HG02840 (cell line): ENCODE data around the gene ATP8B1.
"Not testable (repeated sequence)": the region's sequence is repeated elsewhere in the genome, so short reads cannot be mapped to it uniquely, and the experiment has no call there.

Experiments used
- ATAC-seq: cut with Tn5 transposase; IDR thresholded peaks from one replicate; pipeline ENCODE4 v1.9.1; 2021; ENCODE audit warnings: mild to moderate bottlenecking, moderate library complexity, moderate number of reproducible peaks; ENCODE audit not compliant: unreplicated experiment, low FRiP score

Gene ATP8B1

DNA sequence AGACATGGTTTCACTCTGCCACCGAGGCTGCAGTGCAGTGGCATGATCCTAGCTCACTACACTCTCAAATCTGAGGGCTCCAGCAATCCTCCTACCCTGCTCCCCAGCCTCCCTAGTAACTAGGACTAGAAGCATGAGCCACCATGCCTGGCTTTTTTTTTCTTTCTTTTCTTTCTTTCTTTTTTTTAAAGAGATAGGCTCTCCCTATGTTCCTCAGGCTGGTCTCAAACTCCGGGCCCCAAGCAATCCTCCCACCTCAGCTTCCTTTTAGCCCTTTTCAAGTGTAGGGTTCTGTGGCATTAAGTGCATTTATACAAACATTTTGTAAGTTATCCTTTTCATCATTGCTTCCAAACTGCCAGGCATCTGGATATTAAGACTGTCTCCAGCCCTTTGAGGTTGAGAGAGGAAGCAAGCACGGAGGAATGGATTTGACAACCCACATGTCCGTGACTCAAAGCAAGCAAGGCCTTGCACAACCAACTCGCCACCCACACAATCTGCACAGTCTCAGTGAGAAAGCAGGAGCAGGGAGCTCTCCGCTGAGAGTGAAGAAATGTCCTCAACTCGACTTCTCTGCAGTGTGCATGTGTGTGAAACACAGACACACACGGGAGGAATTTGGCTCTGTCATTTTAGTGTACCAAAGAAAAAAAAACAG lies 65.6 kb downstream of the ATP8B1 start:
- ATAC-seq, result no peak

DNA sequence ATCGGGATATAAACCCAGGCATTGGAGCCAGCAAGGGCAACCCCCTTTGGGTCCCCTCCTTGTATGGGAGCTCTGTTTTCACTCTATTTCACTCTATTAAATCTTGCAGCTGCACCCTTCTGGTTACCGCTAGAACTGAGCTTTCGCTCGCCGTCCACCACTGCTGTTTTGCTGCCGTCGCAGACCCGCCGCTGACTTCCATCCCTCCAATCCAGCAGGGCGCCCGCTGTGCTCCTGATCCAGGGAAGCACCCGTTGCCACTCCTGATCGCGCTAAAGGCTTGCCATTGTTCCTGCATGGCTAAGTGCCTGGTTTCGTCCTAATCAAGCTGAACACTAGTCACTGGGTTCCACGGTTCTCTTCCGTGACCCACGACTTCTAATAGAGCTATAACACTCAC lies 68.1 kb downstream of the ATP8B1 start:
- not testable (repeated sequence) for ATAC-seq

DNA sequence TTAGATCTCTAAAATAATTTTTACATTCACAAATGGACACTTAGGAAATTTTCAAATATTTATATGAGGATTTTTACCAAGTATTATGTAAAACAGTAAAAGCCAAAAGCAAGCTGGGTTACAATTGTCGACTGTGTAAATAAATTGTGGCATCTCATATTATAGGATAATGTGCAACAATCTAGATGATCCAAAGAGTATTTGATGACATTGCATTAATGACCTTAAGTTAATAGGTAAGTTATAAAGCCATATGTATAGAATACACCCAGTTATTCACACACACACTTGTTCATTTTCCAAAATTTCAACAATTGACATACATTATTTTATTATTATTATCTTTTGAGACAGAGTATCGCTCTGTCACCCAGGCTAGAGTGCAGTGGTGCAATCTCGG lies 69.3 kb downstream of the ATP8B1 start:
- ATAC-seq, result no peak

DNA sequence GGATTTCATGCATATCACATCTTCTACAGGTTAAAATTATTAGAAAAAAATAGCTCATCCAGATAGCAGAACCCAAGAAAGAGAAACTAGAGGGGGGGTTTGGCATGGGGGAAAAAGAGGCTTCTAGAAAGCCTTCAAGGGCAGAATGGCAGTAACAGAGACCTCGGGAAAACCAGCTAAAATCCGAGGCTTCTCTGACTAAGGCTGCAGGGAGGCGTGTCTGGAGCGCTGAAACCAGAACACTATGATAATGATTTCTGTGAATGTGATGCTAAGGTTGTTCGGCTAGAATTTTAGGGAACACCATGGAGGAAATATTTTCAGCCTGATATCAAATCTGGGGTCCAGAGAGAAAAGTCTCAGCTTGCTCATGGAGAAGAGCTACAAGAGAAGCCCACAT lies 73.0 kb downstream of the ATP8B1 start:
- no peak for ATAC-seq

DNA sequence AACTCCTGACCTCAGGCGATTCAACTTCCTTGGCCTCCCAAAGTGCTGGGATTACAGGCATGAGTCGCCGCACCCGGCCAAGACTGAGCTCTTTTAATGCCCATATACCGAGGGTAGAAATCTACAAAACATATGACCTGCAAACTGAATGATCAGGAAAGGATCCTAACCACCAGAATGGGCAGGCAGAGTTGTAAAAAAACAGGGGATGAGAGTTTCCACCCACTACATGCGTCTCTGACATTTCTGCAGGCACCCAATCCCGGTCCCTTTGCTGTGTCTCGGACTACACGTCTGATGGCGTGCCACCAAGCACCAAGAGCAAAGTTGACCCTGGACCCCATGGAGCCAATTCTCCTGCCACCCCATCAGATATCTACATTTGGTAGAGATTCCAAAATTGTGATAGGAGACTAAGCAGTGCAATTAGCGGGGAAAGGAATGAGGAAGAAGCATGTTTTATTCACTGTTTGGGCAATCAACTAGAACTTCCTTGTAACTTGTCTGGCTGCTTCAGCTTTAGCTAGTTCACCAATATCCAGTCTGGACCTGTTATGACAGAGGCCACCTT lies 74.1 kb downstream of the ATP8B1 start:
- ATAC-seq, result no peak

DNA sequence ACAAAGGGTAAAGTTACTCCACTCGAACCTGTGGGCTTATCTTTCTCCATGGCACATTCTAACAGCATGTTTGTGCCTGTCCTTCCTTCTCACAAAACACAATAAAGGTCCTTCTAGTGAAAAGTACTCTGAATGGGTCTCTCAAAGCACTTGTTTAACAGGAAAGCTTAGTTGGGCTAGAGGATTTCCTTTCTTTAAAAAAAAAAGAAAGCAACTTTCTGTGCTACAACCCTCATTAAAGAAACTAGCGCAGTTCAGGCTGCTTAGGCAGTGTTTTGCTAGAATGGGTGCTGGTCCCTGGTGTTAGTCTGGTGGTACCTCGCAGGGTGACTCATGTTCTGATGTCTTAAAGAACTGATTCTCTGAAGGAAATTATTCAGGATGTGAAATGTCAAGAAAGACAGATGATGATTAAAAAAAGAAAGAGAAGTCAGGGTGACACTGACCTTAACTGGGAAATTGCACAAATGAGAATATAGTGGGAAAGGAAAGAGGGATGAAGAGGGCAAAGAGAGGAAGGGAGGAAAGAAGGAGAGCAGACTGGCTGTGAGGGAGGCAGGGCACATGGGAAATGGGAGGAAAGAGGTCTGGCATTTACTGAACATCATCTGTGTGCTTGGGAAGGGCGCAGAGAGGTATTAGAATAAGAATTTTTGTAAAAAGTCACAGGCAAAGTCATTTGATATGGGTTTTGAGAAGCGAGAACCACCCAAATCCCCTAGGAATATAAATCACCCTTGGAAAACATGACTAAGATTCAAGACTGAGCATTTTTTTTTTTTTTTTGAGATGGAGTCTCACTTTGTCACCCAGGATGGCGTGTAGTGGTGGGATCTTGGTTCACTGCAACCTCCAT lies 74.9 kb downstream of the ATP8B1 start:
- ATAC-seq, result no peak

DNA sequence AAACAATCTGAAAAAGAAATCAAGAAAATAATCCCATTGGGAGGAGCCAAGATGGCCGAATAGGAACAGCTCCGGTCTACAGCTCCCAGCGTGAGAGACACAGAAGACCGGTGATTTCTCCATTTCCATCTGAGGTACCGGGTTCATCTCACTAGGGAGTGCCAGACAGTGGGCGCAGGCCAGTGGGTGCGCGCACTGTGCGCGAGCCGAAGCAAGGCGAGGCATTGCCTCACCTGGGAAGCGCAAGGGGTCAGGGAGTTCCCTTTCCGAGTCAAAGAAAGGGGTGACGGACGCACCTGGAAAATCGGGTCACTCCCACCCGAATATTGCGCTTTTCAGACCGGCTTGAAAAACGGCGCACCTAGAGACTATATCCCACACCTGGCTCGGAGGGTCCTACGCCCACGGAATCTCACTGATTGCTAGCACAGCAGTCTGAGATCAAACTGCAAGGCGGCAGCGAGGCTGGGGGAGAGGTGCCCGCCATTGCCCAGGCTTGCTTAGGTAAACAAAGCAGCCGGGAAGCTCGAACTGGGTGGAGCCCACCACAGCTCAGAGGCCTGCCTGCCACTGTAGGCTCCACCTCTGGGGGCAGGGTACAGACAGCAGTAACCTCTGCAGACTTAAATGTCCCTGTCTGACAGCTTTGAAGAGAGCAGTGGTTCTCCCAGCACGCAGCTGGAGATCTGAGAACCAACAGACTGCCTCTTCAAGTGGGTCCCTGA lies 83.7 kb downstream of the ATP8B1 start:
- not testable (repeated sequence) for ATAC-seq

DNA sequence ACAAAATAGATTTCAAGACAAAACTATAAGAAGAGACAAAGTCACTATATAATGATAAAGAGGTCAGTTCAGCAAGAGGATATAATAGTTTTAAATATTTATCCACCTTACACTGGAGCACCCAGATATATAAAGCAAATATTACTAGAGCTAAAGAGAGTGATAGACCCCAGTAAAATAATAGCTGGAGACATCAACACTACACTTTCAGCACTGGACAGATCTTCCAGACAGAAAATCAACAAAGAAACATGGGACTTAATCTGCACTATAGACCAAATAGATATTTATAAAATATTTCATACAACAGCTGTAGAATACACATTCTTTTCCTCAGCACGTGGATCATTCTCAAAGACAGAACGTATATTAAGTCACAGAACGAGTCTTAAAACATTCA lies 86.6 kb downstream of the ATP8B1 start:
- no peak for ATAC-seq

DNA sequence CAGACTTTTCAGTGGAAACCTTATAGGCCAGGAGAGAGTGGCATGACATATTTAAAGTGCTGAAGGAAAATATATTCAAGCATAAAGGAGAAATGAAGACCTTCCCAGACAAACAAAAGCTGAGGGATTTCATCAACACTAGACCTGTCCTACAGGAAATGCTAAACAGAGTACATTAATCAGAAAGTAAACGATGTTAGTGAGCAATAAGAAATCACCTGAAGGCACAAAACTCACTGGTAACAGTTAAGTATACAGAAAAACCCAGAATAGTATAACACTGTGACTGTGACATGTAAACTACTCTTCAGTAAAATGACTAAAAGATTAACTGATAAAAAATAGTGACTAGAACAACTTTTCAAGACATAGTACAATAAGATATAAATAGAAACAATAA lies 87.4 kb downstream of the ATP8B1 start:
- no peak for ATAC-seq

DNA sequence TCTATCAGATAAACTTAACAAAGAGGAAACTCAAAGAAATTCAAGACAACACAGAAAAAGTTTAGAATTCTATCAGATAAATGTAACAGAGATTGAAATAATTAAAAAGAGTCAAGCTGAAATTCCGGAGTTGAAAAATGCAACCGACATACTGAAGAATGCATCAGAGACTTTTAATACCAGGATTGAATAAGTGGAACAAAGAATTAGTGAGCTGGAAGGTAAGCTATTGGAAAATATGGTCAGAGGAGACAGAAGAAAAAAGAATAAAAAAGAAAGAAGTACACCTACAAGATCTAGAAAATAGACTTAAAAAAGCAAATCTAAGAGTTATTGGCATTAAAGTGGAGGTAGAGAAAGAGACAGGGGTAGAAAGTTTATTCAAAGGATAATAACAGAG lies 88.0 kb downstream of the ATP8B1 start:
- ATAC-seq, result no peak

DNA sequence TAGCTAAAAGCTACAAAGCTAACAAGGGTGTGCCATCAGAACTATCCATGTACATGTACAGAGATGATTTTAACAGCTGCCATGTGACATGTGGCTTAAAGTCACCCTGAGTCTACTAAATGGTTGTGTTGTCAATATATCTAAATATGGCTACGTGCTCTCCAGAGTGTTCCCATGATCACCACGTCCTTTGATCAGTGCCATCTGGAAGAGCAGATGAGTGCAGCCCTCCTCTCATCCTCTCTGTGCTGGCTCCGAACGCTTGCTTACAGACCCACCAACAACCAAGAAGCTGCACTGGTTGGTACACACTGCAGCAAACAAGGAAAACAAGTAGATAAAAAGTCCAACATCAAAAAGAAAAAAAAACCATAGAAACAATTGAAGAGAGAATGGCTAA lies 92.9 kb downstream of the ATP8B1 start:
- ATAC-seq, result no peak

DNA sequence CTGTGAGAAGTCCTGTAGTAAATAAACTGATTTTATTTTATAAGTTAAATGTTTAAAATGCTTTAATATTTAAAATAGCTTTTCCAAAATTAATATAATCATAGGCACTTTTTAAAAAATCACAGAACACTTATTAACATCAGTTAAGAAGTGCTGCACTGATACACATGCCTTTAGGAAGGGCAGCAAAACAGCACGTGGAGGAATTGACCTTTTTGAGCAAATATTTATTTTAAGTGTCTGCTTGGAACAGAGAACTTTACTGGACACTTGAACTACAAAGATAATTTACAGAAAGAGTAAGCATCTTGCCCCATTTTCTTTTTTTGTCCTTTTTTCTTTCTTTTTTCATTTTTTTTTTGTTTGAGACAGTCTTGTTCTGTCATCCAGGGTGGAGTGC lies 93.8 kb downstream of the ATP8B1 start:
- no peak for ATAC-seq

DNA sequence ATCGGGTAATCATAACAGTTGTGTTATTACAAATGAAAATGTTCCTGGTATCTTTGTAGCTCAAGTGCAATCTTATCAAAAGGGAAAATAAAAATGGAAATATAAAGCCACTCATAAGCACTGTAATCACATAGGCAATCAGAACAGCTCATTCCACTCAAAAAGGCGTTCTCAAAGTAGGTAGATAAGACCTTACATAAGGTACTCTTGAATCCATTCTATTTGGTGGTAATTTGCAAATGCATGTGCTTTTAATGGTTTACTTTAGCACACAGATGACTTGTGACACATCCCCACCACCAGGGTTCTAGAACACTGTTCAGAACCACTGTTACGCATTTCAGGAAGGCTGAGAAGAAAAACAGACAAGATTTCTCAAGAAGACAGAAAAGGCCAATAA lies 94.8 kb downstream of the ATP8B1 start:
- no peak for ATAC-seq

DNA sequence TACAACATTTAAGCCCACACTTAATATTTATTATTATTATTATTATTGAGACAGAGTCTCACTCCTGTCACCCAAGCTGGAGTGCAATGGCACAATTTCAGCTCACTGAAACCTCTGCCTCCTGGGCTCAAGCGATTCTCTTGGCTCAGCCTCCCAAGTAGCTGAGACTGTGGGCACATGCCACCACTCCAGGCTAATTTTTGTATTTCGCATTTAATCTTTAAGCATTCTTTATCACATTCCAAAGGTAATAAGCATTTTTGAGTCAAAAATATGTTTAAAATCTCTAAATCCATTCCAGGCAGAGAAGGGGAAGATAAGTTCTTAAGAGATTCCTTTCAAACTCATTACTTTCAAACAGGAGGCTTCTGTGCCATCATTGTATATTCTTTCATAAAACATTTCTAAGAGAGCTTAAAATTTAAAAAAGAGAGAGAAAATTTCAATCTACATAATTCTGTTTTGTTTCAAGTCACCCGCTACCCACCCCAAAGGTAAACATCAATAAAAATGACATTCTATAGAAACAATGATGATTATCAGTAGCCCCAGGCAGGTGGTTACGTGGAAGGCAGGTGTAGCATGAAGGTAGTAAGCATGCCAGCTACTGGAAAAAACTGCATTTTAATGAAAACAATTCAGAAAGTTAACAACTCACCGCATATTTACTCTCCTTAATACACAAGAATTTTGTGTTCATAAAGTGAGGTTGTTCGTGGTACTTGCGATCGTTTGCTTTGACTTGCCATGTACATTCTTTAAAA lies 97.1 kb downstream of the ATP8B1 start:
- no peak for ATAC-seq

DNA sequence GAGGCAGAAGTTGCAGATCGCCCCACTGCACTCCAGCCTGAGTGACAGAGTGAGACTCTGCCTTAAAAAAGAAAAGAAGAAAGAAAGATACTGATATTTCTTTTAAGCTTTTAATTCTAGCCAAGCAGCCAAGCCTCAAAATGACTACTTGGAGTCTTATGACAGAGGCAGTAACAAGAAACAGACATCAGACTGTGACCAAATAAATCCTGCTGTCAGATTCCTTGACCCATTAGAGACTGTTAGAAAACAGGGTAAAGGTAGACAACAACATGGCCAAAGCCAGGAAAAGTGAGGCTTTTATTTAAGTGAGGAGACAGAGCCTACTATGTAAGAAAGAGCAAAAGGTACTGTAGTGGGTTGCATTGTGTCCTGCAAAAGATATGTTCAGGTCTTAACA lies 98.1 kb downstream of the ATP8B1 start:
- no peak for ATAC-seq

DNA sequence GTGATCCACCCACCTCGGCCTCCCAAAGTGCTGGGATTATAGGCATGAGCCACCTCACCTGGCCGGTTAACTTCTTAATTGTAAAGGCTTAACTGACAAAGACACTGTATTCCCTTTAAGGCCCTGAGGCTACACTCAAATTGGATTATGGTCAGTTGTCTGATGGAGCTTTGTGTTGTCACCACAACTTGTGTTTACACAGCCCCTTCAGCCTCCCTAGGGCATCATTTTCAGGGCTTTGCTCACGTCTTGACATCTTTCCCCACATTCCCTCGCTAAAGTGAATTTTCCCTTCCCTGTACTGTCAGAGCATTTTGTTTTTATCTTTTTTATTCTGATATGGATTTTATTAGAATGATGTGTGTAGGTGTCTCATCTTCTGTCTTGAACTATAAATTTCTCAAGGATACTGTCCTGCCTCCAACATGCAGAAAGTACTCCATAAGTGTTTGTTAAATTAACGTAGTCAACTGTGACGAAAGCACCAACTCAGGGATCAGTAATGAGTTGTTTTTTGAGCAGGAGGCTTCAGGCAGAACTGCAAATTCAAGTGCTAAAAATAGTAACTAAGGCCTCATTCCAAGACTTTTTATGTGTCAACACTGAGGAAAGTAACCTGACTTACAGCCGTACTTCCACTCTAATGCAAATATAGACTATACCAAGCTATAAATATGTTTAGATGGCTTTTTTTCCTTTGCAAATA lies 104.4 kb downstream of the ATP8B1 start:
- ATAC-seq, result no peak

DNA sequence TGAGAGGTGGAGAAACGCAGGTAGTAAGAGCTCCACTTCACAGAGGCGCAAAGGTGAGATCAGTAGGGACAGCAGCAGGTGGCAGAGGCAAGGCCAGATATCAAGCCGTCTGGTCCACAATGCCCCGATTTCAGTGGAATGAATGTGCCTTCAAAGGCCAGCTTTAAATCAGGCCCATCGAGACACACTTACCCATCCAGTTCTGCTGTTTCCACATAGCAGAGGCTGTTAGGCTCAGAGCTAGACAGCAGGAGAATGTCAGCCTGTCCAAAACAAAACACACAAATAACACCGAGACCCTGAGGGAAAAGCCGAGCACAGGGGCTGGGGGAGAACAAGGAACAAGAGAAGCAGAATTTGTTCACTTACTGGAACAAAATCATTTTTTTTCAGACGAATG lies 105.7 kb downstream of the ATP8B1 start:
- no peak for ATAC-seq

DNA sequence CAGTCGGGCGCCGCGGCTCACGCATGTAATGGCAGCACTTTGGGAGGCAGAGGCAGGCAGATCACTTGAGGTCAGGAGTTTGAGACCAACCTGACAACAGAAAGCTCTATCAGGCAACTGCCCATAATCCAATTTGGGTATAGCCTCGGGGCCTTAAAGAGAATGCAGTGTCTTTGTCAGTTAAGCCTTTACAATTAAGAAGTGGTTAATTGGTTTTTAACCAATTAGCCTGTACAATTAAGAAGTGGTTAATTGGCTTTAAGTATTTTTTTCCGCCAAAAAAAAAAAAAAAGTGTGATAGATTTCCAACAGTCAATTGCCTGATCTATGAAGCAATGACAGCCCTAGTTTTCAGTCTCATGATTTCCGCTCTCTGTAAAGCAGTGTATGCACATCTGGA lies 106.8 kb downstream of the ATP8B1 start:
- ATAC-seq, result no peak

DNA sequence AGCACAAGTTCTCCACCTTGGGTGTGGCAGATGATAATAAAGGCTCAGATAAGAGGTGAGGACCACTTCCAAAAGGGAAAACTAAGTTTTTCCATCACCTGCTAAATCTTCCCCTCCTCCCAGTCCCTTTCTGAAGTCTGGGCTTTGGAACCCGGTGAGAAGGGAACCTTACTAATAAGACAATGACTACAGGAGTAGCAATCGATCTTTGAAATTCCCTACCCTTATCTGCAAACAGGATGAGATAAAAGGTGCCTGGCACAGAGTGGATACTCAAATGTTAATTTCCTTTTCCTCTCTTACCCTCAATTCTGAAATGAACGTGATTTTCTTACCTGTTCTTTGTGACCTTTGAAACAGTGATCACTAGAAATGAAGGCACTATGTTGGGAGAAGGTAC lies 111.8 kb downstream of the ATP8B1 start:
- no peak for ATAC-seq

DNA sequence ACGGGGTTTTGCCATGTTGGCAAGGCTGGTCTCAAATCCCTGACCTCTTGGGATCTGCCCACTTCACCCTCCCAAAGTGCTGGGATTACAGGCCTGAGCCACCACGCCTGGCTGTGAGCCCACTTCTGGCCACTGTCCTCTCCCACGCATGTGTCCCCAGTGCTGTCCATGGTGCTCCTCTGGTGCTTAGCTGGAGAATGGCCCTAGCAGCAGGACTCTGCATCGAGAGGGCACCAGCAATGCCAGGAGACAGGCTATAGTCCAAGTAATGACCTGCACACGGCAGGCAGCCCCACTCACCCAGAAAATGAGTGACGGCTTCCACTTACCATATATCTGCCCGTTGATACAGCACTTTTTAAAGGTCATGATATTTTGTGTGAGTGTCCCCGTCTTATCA lies 115.1 kb downstream of the ATP8B1 start:
- no peak for ATAC-seq
